GM19372 (cell line): ENCODE data around the gene TTC14.
"Not testable (repeated sequence)": the region's sequence is repeated elsewhere in the genome, so short reads cannot be mapped to it uniquely, and the experiment has no call there.

ENCODE experiments used
- ATAC-seq: cut with Tn5 transposase; IDR thresholded peaks from one replicate; pipeline ENCODE4 v1.9.1; 2021; ENCODE audit warnings: mild to moderate bottlenecking, low read depth, moderate library complexity; ENCODE audit not compliant: unreplicated experiment

Gene TTC14, protein sequence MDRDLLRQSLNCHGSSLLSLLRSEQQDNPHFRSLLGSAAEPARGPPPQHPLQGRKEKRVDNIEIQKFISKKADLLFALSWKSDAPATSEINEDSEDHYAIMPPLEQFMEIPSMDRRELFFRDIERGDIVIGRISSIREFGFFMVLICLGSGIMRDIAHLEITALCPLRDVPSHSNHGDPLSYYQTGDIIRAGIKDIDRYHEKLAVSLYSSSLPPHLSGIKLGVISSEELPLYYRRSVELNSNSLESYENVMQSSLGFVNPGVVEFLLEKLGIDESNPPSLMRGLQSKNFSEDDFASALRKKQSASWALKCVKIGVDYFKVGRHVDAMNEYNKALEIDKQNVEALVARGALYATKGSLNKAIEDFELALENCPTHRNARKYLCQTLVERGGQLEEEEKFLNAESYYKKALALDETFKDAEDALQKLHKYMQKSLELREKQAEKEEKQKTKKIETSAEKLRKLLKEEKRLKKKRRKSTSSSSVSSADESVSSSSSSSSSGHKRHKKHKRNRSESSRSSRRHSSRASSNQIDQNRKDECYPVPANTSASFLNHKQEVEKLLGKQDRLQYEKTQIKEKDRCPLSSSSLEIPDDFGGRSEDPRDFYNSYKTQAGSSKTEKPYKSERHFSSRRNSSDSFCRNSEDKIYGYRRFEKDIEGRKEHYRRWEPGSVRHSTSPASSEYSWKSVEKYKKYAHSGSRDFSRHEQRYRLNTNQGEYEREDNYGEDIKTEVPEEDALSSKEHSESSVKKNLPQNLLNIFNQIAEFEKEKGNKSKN

GRCh38 chr3:180601688-180602666 is at the start of gene TTC14:
Gene TTC14, plus strand, starts transcription at chr3:180602163. Its CDS starts 99 bp downstream, at chr3:180602262.
- peak; percentile 97 for ATAC-seq

- ATAC-seq: no peak
These were observed 38.6 kb upstream of the TTC14 start for GRCh38 chr3:180563406-180563805.

- ATAC-seq: no peak
These were observed 37.3 kb upstream of the TTC14 start for GRCh38 chr3:180564676-180565075.

DNA sequence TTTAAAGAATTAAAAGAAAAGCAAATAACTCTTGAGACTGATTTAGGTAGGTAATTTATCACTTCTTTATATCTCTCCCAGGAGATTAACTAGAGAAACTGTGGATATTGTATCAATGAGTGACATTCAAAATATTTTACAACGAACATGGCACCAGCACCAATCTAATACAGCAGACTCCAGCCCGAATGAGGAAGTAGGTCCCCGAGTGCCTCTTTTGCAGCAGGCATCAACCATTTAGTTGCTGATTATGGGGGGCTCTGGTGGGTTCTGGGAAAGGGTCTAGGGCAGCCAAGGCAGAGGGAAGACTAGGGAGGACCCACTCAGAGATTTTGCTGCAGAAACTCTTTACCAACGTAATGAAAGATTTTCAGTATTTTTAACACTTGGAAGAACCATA is 31.7 kb upstream of the TTC14 start:
- ATAC-seq: no peak

GRCh38 chr3:180571831-180572598 is 29.9 kb upstream of the TTC14 start:
- peak; percentile 68 for ATAC-seq

DNA sequence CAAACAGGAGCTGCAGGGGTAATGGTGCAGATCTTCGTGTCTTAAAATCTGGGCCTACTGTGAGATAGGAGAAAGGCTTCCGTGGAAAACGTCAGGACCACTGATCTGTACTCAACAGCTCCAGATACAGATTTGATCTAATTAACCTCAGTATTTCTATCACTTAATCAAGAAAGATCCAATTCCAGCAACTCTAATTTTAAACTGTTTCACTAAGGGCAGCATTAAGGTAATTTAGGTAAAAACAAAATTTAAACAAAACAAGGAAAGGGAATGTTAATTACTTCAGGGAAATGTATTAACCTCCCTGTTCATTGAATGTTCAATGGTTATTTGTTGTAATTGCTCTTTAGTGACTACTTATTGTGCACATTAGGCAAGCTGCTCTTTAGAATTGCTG is 26.4 kb upstream of the TTC14 start:
- ATAC-seq: no peak

DNA sequence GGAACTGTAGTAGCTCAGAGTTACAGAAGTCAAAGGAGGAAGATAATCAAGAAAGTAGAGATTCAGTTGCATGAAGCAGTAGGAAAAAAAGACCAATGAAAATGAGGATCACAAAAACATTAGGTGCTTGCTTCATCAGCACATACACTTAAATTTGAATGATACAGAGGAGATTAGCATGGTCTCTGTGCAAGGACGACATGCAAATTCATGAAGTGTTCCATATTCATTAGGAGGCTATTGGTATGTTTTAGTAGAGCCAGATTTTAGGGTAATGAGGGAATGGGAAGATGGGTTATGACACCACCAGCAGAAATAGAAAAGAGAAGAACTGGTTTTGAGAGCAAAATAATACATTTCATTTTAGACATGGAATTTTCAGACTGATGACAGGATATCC is 21.0 kb upstream of the TTC14 start:
- ATAC-seq: no peak

DNA sequence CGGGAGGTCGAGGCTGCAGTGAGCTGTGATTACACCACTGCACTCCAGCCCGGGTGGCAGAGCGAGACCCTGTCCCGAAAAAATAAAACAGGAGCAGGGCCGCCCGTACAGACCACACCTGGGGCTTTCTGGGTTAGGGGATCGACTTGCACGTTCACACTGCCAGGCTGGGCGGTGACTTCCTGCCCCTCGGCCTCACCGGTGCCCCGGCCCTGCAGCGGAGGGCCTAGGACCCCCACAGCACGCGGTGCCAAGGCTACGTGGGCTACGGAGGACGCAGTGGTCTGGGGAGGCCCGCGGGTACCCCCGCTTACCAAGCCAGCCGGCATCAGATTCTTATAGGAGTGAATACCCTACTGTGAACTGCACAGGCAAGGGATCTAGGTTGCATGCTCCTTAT is 11.6 kb upstream of the TTC14 start:
- no peak for ATAC-seq

DNA sequence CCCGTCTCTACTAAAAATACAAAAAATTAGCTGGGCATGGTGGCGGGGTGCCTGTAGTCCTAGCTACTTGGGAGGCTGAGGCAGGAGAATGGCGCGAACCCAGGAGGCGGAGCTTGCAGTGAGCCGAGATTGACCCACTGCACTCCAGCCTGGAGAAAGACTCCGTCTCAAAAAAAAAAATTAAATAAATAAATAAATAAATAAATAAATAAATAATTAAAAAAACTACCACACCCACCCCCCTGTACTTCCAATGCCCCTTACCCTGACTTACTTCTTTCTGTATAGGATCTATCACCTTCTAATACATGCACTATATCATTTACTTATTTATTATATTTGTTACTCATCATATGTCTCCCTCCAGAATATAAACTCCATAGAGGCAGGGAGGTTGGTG is 8.3 kb upstream of the TTC14 start:
- not testable (repeated sequence) for ATAC-seq

DNA sequence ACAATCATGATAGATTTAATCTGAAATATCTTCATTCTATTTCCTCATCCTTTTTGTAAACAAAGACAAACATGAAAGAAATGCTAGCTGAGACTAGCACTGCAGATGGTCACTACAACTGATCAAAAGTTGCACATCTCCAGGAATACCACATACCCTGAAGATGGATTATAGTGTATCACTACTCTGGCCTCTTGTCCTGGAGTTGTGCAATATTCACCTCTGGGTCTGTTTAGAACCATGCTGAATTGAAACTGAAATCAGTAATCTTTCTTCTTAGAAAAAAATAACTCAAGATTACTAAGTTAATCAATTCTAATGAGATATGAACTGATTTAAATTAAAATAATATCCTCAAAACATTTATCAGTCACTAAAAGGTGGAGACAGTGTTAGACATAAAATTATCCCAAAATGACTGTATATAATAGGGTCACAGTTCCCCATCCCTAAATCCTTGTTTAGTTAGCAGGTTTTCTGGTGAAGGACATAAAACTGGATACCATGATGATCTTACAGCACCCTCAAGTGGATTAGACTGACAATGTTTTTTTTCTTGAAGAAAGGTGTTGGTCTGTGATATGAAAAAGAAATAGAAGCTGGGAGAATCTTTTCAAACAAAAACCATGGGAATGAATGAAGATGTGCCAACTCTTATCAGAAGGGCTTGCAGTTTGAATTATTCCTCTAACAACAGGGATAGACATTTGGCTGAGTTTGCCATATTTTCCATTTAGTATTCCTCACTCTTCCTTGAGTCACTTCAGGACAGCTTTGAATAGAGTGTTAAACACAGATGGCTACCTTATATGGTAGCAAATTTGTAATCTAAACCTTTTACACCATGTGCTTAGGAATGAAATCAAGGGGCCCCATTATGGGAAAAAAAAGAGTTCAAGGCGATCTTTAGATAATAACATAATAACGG is 7.1 kb upstream of the TTC14 start:
- peak; percentile 67 for ATAC-seq

DNA sequence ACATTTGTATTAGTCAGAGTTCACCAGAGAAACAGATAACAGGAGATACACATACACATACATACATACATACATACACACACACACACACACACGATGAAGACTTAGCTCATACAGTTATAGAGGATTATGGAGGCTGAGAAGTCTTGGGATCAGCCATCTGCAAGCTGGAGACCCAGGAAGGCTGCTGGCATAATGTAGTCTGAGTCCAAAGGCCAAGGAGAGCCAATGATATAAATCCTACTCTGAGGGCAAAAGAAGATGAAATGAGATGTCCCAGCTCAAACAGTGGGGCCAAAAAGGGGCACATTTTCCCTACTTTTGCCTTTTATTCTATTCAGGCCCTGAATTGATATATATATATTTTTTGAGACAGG is 6.4 kb upstream of the TTC14 start:
- no peak for ATAC-seq

- no peak for ATAC-seq
These were observed 1.5 kb upstream of the TTC14 start for GRCh38 chr3:180600473-180600872.

GRCh38 chr3:180611006-180611405 is 9.0 kb downstream of the TTC14 start:
- ATAC-seq: no peak

DNA sequence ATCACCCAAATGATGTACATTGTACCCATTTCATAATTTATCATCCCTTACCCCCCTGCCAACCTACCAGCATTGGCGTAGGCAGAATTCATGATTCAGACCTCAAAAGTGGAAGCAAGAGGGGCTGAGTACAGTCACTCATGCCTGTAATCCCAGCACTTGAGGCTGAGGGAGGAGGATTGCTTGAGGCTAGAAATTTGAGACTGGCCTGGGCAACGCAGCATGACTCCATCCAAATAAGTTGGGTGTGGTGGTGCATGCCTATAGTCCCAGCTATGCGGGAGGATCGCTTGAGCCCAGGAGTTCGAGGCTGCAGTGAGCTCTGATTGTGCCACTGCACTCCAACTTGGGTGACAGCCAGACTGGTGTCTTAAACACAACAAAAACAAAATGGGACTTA is 10.4 kb downstream of the TTC14 start:
- no peak for ATAC-seq

- no peak for ATAC-seq
These were observed 14.0 kb downstream of the TTC14 start for GRCh38 chr3:180615954-180616353.

- no peak for ATAC-seq
These were observed 15.1 kb downstream of the TTC14 start for GRCh38 chr3:180617049-180617448.

DNA sequence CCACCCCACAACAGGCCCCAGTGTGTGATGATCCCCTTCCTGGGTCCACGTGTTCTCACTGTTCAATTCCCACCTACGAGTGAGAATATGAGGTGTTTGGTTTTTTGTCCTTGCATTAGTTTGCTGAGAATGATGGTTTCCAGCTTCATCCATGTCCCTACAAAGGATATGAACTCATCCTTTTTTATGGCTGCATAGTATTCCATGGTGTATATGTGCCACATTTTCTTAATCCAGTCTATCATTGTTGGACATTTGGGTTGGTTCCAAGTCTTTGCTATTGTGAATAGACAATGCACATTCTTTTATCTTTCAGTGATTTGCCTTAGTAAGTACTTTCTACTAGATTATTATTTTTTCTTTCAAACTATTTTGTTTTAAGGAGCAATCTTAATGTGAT is 16.6 kb downstream of the TTC14 start:
- not testable (repeated sequence) for ATAC-seq

DNA sequence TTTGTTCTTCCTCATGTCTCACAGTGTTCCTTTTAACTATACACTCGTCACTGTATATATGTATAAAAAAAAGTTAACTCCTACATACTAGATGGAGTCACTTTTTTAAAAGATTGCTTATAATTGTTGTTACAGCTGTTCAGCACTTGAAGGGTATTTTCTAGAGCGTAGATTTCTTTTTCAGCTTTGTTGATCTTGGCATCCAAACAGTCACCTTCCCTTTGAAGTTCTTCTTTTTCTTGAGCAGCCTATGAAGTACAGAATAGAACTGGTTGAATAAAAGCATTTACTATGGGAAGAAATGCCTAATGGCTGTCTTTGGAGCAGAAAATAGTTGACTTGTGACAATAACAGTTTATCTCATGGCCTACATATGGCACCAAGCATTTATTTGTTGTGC is 17.8 kb downstream of the TTC14 start:
- ATAC-seq: no peak

DNA sequence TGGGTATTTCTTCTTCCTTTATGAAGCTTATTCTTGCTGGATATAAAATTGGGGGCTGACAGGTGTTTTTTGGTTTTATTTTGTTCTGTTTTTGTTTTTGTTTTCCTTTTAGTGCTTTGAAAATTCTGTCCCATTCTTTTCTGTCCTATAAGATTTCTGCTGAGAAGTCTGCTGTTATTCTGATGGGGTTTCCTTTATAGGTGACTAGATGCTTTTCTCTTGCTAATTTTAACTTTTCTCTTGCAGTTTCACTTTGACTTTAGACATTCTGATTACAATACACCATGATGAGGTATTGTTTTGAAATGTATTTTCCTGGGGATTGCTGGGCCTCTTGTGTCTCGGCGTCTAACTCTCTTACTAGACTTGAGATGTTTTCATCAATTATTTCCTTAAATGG is 22.8 kb downstream of the TTC14 start:
- ATAC-seq: no peak
